MCF 10A (cell line): ENCODE data around the gene GPR176. TPM values are rescaled to one million over a fixed set of nuclear protein-coding genes. Genes with fewer than 3 reads are reported as not detected.

Source experiments
- BruUV-seq: library from RNA; stranded (reverse); fragments of 400-500 nt; replicated peaks from 2 replicates; lab custom pipeline; 2021; lab: Mats Ljungman, UMichigan
- CTCF ChIA-PET: fragments of 300-600 bp; sonication (Branson Sonifier 250); formaldehyde crosslinking; extraction: SDS; loops from one replicate; lab custom pipeline; 2021; ENCODE audit warnings: antibody characterized with exemption, inconsistent platforms; lab: Yijun Ruan, JAX
- POLR2A ChIA-PET: fragments of 300-600, 350-650 bp; sonication (Branson Sonifier 250); formaldehyde crosslinking; extraction: SDS; loops from one replicate; lab custom pipeline; 2020; ENCODE audit warnings: antibody characterized with exemption, inconsistent platforms; lab: Yijun Ruan, JAX
- DNase-seq: peaks from one replicate; pipeline ENCODE4 v3.0.0-alpha.2; 2018; ENCODE audit not compliant: unreplicated experiment
- H3K27ac Mint-ChIP-seq: one replicate; pipeline ENCODE4 v1.8.0; 2022; ENCODE audit warnings: mild to moderate bottlenecking, low read depth, mixed read lengths; ENCODE audit not compliant: unreplicated experiment
- H3K27me3 Mint-ChIP-seq: one replicate; pipeline ENCODE4 v1.8.0; 2022; ENCODE audit warnings: mixed read lengths; ENCODE audit not compliant: insufficient read depth, unreplicated experiment
- H3K36me3 Mint-ChIP-seq: one replicate; pipeline ENCODE4 v1.8.0; 2022; ENCODE audit warnings: mild to moderate bottlenecking, moderate library complexity, mixed read lengths; ENCODE audit not compliant: insufficient read depth, unreplicated experiment
- H3K4me1 Mint-ChIP-seq: one replicate; pipeline ENCODE4 v1.8.0; 2022; ENCODE audit warnings: mixed read lengths; ENCODE audit not compliant: insufficient read depth, unreplicated experiment
- H3K4me3 Mint-ChIP-seq: one replicate; pipeline ENCODE4 v1.8.0; 2022; ENCODE audit warnings: mild to moderate bottlenecking, moderate library complexity, mixed read lengths; ENCODE audit not compliant: unreplicated experiment
- H3K9me3 Mint-ChIP-seq: one replicate; pipeline ENCODE4 v1.8.0; 2022; ENCODE audit warnings: mixed read lengths; ENCODE audit not compliant: unreplicated experiment
- CTCF ChIP-seq: fragments of 200-600 bp; IDR thresholded peaks from one replicate; pipeline ENCODE4 v1.8.0; 2022; ENCODE audit warnings: antibody characterized with exemption, mild to moderate bottlenecking; ENCODE audit not compliant: unreplicated experiment
- intact Hi-C: fragments of 100-400 bp; cut with micrococcal nuclease; formaldehyde crosslinking; loops from 2 replicates; pipeline ENCODE4 v1.14.1; 2022
- total RNA-seq: library from RNA; stranded (reverse); gene quantifications from 2 replicates; pipeline ENCODE4 v1.2.3, GENCODE V29; 2022

GPR176 gene
- total RNA-seq, 1 experiment from 2014 or later: 1.8 TPM

GRCh38 chr15:39826975-39827374, 93.1 kb downstream of the GPR176 start:
- H3K27ac Mint-ChIP-seq: no peak overlapping the region
- TF ChIP-seq CTCF: no peak
- peaks cover 9% of the 10 kb centered on the region for H3K9me3 Mint-ChIP-seq
- no peaks in the 10 kb centered on the region for H3K27me3 Mint-ChIP-seq
- H3K4me1 Mint-ChIP-seq: no peaks in the 10 kb centered on the region
- intact Hi-C loops: no loop called here
- ChIA-PET POLR2A (no interaction called here), CTCF (interaction anchor here (1.2 kb wide), 1 partner anchor 10 kb away, joined by 3 read pairs; no protein-coding TSS in a partner anchor)
- DNase-seq: no peak
- H3K4me3 Mint-ChIP-seq: no peak overlapping the region
- no TSS peak for BruUV-seq
- no peaks in the 10 kb centered on the region for H3K36me3 Mint-ChIP-seq

- CTCF ChIA-PET: no interaction called here
- no TSS peak for BruUV-seq
- Mint-ChIP-seq H3K36me3 (no peaks in the 10 kb centered on the region), H3K27me3 (no peaks in the 10 kb centered on the region), H3K4me1 (no peaks in the 10 kb centered on the region), H3K9me3 (peaks cover 9% of the 10 kb centered on the region), H3K27ac (no peak overlapping the region), H3K4me3 (no peak overlapping the region)
- POLR2A ChIA-PET: no interaction called here
- intact Hi-C loops: no loop called here
- TF ChIP-seq CTCF: no peak
- DNase-seq: no peak
Measured at GRCh38 chr15:39823634-39824033, 96.4 kb downstream of the GPR176 start.

GRCh38 chr15:39820050-39820602, 99.9 kb downstream of the GPR176 start:
- ChIA-PET CTCF (interaction anchor here (0.6 kb wide), 1 partner anchor 84 kb away, joined by 4 read pairs; no protein-coding TSS in a partner anchor), POLR2A (interaction anchor here (0.8 kb wide), 2 partner anchors 16 to 38 kb away, joined by 3 read pairs; no protein-coding TSS in a partner anchor)
- Mint-ChIP-seq H3K27me3 (no peaks in the 10 kb centered on the region), H3K27ac (no peak overlapping the region), H3K4me3 (no peak overlapping the region), H3K4me1 (no peaks in the 10 kb centered on the region), H3K9me3 (peaks cover 9% of the 10 kb centered on the region), H3K36me3 (peaks cover 6% of the 10 kb centered on the region)
- BruUV-seq: no TSS peak
- intact Hi-C loops: no loop called here
- no peak for TF ChIP-seq CTCF
- DNase-seq: no peak

- BruUV-seq: no TSS peak
- ChIA-PET CTCF (interaction anchor here (0.6 kb wide), 1 partner anchor 116 kb away, joined by 3 read pairs; no protein-coding TSS in a partner anchor), POLR2A (interaction anchor here (0.8 kb wide), 1 partner anchor 15 kb away, joined by 3 read pairs; no protein-coding TSS in a partner anchor)
- peaks cover 6% of the 10 kb centered on the region for H3K36me3 Mint-ChIP-seq
- no peak overlapping the region for H3K27ac Mint-ChIP-seq
- no peak for DNase-seq
- no peak for TF ChIP-seq CTCF
- no peaks in the 10 kb centered on the region for H3K27me3 Mint-ChIP-seq
- H3K4me3 Mint-ChIP-seq: no peak overlapping the region
- peaks cover 9% of the 10 kb centered on the region for H3K9me3 Mint-ChIP-seq
- intact Hi-C loops: no loop called here
- no peaks in the 10 kb centered on the region for H3K4me1 Mint-ChIP-seq
Measured at GRCh38 chr15:39819533-39819932, 100.5 kb downstream of the GPR176 start.
